BJ (cell line): ENCODE measurements around the gene PHF14. TPM values are rescaled to one million over a fixed set of nuclear protein-coding genes. Genes with fewer than 3 reads are reported as not detected.

Experiments
- CTCF ChIA-PET: fragments of 350-600 bp; formaldehyde crosslinking; extraction: SDS; loops from one replicate; lab custom pipeline; 2021; ENCODE audit warnings: antibody characterized with exemption, inconsistent platforms; lab: Yijun Ruan, JAX
- POLR2A ChIA-PET: fragments of 300-600 bp; sonication (Branson Sonifier 250); formaldehyde crosslinking; extraction: SDS; loops from one replicate; lab custom pipeline; 2021; ENCODE audit warnings: antibody characterized with exemption; lab: Charles Lee
- DNase-seq: peaks from one replicate; pipeline ENCODE4 v3.0.0-alpha.2; 2011; ENCODE audit warnings: low read depth
- H3K27me3 ChIP-seq: 2 replicates; pipeline ENCODE4 v1.6.0; 2011; ENCODE audit warnings: low read length; ENCODE audit not compliant: control insufficient read depth, insufficient read depth
- H3K36me3 ChIP-seq: 2 replicates; pipeline ENCODE4 v1.5.1; 2011; ENCODE audit warnings: low read length; ENCODE audit not compliant: control insufficient read depth, insufficient read depth
- H3K4me3 ChIP-seq: 2 replicates; pipeline ENCODE4 v1.5.1; 2011; ENCODE audit warnings: low read depth, mild to moderate bottlenecking, control low read depth, low read length
- CTCF ChIP-seq: IDR thresholded peaks from 2 replicates; pipeline ENCODE4 v1.5.1; 2011; ENCODE audit warnings: low read depth, mild to moderate bottlenecking, control low read depth, inconsistent platforms, low read length, moderate library complexity; ENCODE audit not compliant: insufficient read depth
- polyA plus RNA-seq: library from polyadenylated mRNA; depleted of rRNA; stranded (reverse); fragments of >200 nt; gene quantifications from 2 replicates; pipeline ENCODE4 v1.2.3, GENCODE V29; 2011

PHF14 gene
- polyA plus RNA-seq, 1 experiment, result 6.5 TPM

- no peaks in the 10 kb centered on the region for H3K36me3 ChIP-seq
- no peak overlapping the region for H3K4me3 ChIP-seq
- ChIA-PET CTCF (no interaction called here), POLR2A (no interaction called here)
- DNase-seq, result no peak
- no peak for TF ChIP-seq CTCF
- H3K27me3 ChIP-seq, result no peaks in the 10 kb centered on the region
These were observed 88.4 kb downstream of the PHF14 start for GRCh38 chr7:11062110-11062509.

GRCh38 chr7:11069591-11069990, 95.9 kb downstream of the PHF14 start:
- ChIA-PET CTCF (interaction anchor here (0.7 kb wide), 1 partner anchor 12 kb away, joined by 3 read pairs; no protein-coding TSS in a partner anchor), POLR2A (no interaction called here)
- Histone ChIP-seq H3K4me3 (no peak overlapping the region), H3K36me3 (no peaks in the 10 kb centered on the region), H3K27me3 (no peaks in the 10 kb centered on the region)
- no peak for TF ChIP-seq CTCF
- DNase-seq, result no peak

GRCh38 chr7:11077816-11078215, 104.1 kb downstream of the PHF14 start:
- ChIA-PET POLR2A (no interaction called here), CTCF (no interaction called here)
- Histone ChIP-seq H3K27me3 (no peaks in the 10 kb centered on the region), H3K36me3 (no peaks in the 10 kb centered on the region), H3K4me3 (no peak overlapping the region)
- no peak for TF ChIP-seq CTCF
- no peak for DNase-seq

- H3K27me3 ChIP-seq, result no peaks in the 10 kb centered on the region
- ChIA-PET CTCF (interaction anchor here (1.4 kb wide), 1 partner anchor 12 kb away, joined by 4 read pairs; no protein-coding TSS in a partner anchor), POLR2A (no interaction called here)
- H3K36me3 ChIP-seq, result no peaks in the 10 kb centered on the region
- H3K4me3 ChIP-seq, result no peak overlapping the region
- no peak for TF ChIP-seq CTCF
- DNase-seq, result no peak
These were observed 104.7 kb downstream of the PHF14 start for GRCh38 chr7:11078247-11078834.

GRCh38 chr7:11079907-11080306, 106.2 kb downstream of the PHF14 start:
- POLR2A ChIA-PET, result no interaction called here
- DNase-seq, result no peak
- Histone ChIP-seq H3K4me3 (no peak overlapping the region), H3K27me3 (no peaks in the 10 kb centered on the region), H3K36me3 (no peaks in the 10 kb centered on the region)
- TF ChIP-seq CTCF, result no peak
- CTCF ChIA-PET, result interaction anchor here (1.2 to 1.4 kb wide), 2 partner anchors 11 to 20 kb away, joined by 4 read pairs; no protein-coding TSS in a partner anchor
